Neural progenitor cell (in vitro differentiated cells): Measurements from ENCODE around the gene RIC3.

Experiments used
- EZH2 ChIP-seq: fragments of 200-600 bp; sonication (generic); IDR thresholded peaks from 2 replicates; pipeline ENCODE4 v1.6.1; 2017; ENCODE audit warnings: antibody characterized with exemption, mild to moderate bottlenecking, moderate library complexity
- TF ChIP-seq, protein P1 (sequence below): fragments of 200-600 bp; sonication (generic); IDR thresholded peaks from 2 replicates; pipeline ENCODE4 v1.5.1; 2017; ENCODE audit warnings: antibody characterized with exemption, mild to moderate bottlenecking

DNA sequence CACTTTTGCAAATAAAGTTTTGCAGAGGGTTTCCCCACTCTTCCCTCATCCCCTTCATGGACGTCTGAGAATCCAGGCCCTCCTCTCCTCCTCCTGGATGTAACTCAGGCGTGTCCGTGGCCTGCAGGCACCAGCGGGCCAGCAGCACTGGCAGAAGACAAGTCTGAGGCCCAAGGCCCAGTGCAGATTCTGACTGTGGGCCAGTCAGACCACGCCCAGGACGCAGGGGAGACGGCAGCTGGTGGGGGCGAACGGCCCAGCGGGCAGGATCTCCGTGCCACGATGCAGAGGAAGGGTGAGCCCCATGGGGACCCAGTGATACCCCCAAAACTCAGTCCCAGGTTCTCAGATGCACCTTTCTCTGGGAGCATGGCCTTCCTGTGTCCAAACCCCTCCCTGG lies 73.5 kb downstream of the RIC3 start:
- TF ChIP-seq, protein P1, sequence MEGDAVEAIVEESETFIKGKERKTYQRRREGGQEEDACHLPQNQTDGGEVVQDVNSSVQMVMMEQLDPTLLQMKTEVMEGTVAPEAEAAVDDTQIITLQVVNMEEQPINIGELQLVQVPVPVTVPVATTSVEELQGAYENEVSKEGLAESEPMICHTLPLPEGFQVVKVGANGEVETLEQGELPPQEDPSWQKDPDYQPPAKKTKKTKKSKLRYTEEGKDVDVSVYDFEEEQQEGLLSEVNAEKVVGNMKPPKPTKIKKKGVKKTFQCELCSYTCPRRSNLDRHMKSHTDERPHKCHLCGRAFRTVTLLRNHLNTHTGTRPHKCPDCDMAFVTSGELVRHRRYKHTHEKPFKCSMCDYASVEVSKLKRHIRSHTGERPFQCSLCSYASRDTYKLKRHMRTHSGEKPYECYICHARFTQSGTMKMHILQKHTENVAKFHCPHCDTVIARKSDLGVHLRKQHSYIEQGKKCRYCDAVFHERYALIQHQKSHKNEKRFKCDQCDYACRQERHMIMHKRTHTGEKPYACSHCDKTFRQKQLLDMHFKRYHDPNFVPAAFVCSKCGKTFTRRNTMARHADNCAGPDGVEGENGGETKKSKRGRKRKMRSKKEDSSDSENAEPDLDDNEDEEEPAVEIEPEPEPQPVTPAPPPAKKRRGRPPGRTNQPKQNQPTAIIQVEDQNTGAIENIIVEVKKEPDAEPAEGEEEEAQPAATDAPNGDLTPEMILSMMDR: no peak
- no peak for TF ChIP-seq EZH2
